GM21723 (cell line): ENCODE measurements around the gene CTIF.

Source experiments
- ATAC-seq: cut with Tn5 transposase; IDR thresholded peaks from one replicate; pipeline ENCODE4 v1.9.1; 2021; ENCODE audit warnings: mild to moderate bottlenecking, moderate library complexity; ENCODE audit not compliant: unreplicated experiment

Gene CTIF

DNA sequence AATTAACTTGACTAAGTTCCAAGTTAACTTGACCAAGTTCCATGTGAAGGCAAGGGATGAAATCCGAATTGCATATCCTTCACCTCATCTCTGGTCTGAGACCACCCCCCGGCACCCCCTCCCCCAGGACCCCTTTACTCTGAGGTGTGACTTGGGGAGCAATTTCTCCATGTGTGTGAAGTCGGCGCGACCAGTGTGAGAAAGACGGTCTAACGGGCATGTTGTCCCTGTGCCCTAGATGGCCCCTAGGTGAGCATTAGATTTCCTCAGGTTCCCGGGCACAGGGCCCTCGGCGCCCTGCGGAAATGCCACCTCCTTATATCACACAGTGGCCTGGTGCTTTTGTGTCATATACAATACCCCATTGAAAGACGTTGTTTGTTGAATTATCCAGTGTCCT, 137.1 kb downstream of the CTIF start:
- ATAC-seq, result no peak

DNA sequence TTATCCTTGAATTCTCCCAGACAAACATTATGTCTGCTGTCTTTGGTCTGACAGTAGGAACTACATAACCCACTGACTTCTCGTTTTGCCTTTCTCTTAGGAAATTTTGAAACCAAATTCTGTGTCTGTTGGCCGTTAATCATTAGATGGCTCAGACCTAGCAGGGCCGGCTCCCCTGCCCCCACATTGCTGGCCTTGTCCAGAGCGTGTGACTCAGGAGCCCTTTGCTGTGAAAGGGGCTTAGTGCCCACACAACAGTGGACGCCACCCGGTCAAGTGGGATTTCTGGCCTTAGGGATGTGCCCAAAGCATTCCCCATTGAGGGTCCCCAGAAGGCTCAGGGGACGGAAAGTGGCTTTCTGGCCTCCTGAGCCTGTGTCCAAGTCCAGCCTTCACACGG, 137.5 kb downstream of the CTIF start:
- ATAC-seq, result no peak

- ATAC-seq, result peak; percentile 58
Observed at GRCh38 chr18:48676756-48677368, 138.0 kb downstream of the CTIF start.

DNA sequence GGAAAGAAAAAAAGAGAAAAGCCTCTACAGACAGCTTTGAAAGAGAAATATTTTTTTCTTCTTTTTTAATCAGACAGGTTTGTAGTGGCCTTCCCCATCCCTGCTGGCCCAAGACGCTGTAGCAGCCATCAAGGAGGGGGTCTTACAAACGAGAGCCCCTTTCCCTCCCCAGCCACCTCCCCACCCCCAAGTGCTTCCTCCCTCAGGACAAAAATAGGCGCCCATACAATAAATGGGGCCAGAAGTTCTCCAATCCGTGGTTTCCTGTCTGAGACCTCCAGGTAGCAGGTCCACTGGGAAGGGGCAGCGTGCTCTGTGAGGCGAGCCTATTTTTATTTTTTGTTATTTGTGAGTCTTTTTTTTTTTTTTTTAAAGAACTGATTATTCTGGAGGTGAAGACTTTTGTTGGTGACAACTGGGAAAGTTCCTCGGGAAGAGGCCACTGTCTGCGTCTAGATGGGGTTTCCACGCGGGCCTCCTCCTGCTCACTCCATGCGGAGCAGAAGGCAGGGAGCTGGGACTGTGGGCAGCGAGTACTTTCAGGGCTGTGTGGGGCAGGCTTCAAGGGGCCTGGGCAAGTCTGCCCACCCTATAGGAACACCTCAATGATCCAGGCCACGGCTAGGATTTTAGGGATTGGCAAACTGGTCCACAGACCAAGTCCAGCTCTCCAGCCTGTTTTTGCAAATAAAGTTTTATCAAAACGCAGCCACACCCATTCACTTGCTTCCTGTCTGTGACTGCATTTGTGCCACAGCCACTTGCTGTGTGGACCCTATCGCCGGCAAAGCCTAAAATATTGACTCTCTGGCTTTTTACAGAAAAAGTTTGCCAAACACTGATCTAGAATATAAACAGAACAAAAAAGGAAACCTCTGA, 139.6 kb downstream of the CTIF start:
- no peak for ATAC-seq

- ATAC-seq, result no peak
Observed at GRCh38 chr18:48679236-48679635, 140.4 kb downstream of the CTIF start.

- ATAC-seq, result no peak
Observed at GRCh38 chr18:48680339-48681250, 141.8 kb downstream of the CTIF start.

- no peak for ATAC-seq
Observed at GRCh38 chr18:48682768-48683167, 143.9 kb downstream of the CTIF start.

DNA sequence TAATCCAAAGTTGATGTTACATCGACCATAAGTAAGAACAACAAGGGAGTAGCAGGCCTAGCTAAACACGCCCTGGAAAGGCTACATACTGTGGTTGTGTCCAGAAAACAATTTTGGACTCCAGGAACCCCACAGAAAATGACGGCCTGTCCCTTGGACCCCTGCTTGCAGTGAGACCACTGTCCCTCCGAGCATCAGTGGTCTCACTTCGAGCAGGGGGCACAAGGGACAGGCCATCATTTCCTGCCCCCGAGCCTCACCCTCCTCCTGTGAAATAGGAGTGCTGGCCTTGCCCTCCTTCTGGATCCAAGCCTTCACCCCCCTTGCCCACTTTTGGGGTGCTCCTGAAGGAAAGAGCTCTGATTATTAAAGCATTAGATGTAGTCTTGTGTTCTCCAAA, 144.4 kb downstream of the CTIF start:
- no peak for ATAC-seq

DNA sequence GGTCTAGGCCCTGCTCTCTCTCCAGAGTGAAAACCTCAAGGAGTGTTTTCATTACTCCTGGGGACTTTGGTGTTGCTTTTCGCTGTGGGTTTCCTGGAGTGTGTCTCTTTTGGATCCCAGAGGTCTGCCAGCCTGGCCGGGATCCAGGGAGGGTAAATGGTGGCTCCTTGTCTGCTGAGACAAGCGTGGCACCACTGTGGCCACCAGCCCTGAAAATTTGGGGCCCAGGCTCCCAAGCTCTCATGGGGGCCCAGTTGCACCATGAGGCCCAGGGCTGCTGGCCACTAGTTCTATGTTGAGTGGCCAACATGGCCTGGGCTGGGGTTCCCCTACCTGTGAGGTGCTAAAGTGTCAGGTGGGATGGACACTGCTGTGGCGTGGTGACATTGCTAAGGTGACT, 144.8 kb downstream of the CTIF start:
- no peak for ATAC-seq

DNA sequence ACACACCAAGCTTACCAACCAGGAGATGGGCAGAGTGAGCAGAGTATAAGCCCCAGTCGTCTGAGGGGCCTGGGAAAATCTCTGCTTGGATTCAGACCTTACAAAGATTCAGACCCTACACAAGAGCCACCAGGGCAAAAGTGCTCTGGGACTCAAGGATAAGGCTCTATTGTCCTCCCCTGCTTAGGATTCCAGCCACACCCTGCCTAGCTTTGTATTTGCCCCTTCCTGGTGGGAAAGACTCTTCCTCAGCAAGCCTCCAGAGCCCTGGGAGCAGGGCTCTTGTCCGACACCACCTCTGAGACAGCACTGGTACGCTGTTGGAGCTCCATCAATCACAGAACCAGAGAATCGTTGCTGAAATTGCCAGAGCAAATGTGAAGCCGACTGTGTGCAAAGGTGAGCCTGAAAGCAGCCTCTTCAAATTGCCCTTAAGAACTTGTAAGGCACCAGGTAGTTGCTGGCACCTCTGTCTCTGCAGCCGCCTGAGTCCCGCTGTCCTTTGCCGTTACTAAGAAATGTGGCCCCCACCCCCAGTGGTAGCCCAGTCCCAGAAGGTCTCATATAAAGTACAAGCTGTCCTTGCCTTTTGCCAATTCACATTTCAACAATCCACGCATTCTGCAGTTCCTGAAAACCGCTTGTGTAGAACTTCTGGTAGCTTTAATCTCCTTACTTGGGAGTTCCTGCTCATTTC, 148.7 kb downstream of the CTIF start:
- ATAC-seq, result no peak

GRCh38 chr18:48688961-48689360, 150.1 kb downstream of the CTIF start:
- ATAC-seq, result no peak

DNA sequence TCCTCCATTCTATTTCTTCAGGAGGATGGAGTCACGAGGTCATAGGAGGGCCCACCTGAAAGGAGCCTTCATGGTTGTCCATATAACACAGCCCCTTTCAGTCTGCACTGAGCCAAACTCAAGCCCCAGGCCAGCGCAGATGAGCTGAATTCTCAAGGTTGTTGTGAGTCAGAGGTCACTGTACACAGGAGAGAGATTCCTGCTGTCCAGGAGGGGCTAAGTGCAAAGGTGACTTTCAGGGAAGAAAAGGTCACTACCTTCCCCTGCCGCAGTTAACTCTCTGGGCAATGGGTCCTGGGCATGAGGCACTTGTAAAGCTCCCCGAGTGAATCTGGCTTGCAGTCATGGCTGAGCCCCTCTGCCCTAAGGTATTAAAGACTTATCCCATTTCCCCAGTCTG, 150.7 kb downstream of the CTIF start:
- ATAC-seq, result no peak

GRCh38 chr18:48690494-48690893, 151.7 kb downstream of the CTIF start:
- no peak for ATAC-seq

DNA sequence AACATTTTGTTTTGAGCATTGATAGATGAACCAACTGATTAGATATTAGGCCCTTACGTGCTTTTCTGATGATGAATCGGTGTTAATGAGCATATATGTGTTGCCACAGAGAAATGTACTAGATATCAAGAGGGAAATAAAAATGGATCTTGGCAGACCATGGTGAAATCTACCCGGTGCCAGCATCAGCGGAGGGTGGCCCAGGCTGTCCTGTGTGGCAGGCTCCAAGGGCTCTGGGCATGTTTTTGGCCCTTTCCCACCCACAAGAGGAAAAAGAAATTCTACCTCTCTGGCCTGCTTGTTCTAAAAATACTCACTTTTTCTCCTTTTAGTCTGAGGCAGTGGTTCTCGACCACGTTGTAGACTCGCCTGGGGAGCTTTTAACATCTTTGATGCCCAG, 154.2 kb downstream of the CTIF start:
- no peak for ATAC-seq

GRCh38 chr18:48693625-48694262, 154.9 kb downstream of the CTIF start:
- ATAC-seq, result no peak

GRCh38 chr18:48694295-48694694, 155.5 kb downstream of the CTIF start:
- no peak for ATAC-seq

GRCh38 chr18:48695671-48696070, 156.8 kb downstream of the CTIF start:
- ATAC-seq, result no peak

GRCh38 chr18:48696218-48696617, 157.4 kb downstream of the CTIF start:
- ATAC-seq, result no peak

DNA sequence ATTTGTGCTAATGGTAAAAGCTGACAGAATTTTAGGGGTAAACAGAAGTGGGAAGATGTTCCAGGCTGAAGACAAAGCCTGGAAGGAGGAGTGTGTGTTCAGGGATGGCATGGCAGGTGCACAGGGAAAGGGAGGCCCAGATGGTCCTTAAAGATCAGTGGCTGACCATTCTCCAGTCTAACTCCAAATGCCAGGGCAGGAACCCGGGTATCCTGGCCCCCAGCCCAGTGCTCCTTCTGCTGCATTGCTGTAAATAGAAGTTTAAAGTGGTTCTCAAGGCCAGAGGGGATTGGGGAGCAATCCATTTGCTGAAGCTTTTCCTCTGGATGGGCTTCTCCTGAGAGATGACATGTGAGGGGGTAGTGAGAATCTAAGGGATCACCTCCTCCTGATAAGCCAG, 158.6 kb downstream of the CTIF start:
- no peak for ATAC-seq

- ATAC-seq, result no peak
Observed at GRCh38 chr18:48698707-48699106, 159.9 kb downstream of the CTIF start.
